IMR-90 (cell line): ENCODE data around the gene ATP4A. TPM values are rescaled to one million over a fixed set of nuclear protein-coding genes. Genes with fewer than 3 reads are reported as not detected.

ENCODE experiments used
- ATAC-seq: fragments of 200-7000 bp; cut with Tn5 transposase; 2 replicates; pipeline ENCODE4 v1.9.1; 2020; ENCODE audit warnings: low read depth, mild to moderate bottlenecking, moderate library complexity
- BruUV-seq: library from RNA; stranded (reverse); fragments of 400-500 nt; replicated peaks from 2 replicates; lab custom pipeline; 2021; lab: Mats Ljungman, UMichigan
- CTCF ChIA-PET: fragments of 300-600 bp; formaldehyde crosslinking; extraction: SDS; loops from one replicate; lab custom pipeline; 2021; ENCODE audit warnings: antibody characterized with exemption; lab: Yijun Ruan, JAX
- POLR2A ChIA-PET: fragments of 300-600 bp; sonication (Branson Sonifier 250); formaldehyde crosslinking; loops from one replicate; lab custom pipeline; 2022; ENCODE audit warnings: antibody characterized with exemption; ENCODE audit not compliant: unreplicated experiment; lab: Charles Lee
- DNase-seq: peaks from one replicate; pipeline ENCODE4 v3.0.0; 2013
- H2AFZ ChIP-seq: replicated peaks from 2 replicates; pipeline ENCODE3; 2013; ENCODE audit warnings: low read length, mild to moderate bottlenecking; ENCODE audit not compliant: poor library complexity
- H2AK5ac ChIP-seq: 2 replicates; pipeline ENCODE4 v1.6.1; 2013; ENCODE audit warnings: low read depth, low read length, inconsistent platforms
- H2AK9ac ChIP-seq: replicated peaks from 2 replicates; pipeline ENCODE3; 2013; ENCODE audit warnings: mild to moderate bottlenecking, low read depth, low read length, moderate library complexity; ENCODE audit not compliant: poor library complexity
- H2BK120ac ChIP-seq: 2 replicates; pipeline ENCODE4 v1.6.1; 2013; ENCODE audit warnings: low read depth, low read length, inconsistent platforms
- H2BK15ac ChIP-seq: 3 replicates; pipeline ENCODE4 v1.6.1; 2013; ENCODE audit warnings: low read depth, low read length, inconsistent platforms
- H2BK20ac ChIP-seq: 2 replicates; pipeline ENCODE4 v1.6.1; 2013; ENCODE audit warnings: low read depth, mild to moderate bottlenecking, inconsistent platforms, low read length, moderate library complexity
- H2BK5ac ChIP-seq: 2 replicates; pipeline ENCODE4 v1.6.1; 2013; ENCODE audit warnings: mild to moderate bottlenecking, low read depth, low read length, inconsistent platforms; ENCODE audit not compliant: poor library complexity, severe bottlenecking
- H3K14ac ChIP-seq: replicated peaks from 2 replicates; pipeline ENCODE4 v1.6.1; 2013; ENCODE audit warnings: low read depth, low read length, inconsistent platforms
- H3K18ac ChIP-seq: 2 replicates; pipeline ENCODE4 v1.6.1; 2013; ENCODE audit warnings: low read depth, low read length, control low read depth
- H3K23ac ChIP-seq: 2 replicates; pipeline ENCODE4 v1.6.1; 2013; ENCODE audit warnings: low read depth, low read length, inconsistent platforms
- H3K27ac ChIP-seq: 2 replicates; pipeline ENCODE4 v1.5.1; 2013; ENCODE audit warnings: mild to moderate bottlenecking, control low read depth, low read length; ENCODE audit not compliant: insufficient read depth
- H3K27me3 ChIP-seq: 2 replicates; pipeline ENCODE4 v1.6.1; 2013; ENCODE audit warnings: low read length; ENCODE audit not compliant: control insufficient read depth, insufficient read depth
- H3K36me3 ChIP-seq: 2 replicates; pipeline ENCODE4 v1.6.1; 2013; ENCODE audit warnings: low read length, mixed read lengths; ENCODE audit not compliant: control insufficient read depth, insufficient read depth
- H3K4ac ChIP-seq: 2 replicates; pipeline ENCODE4 v1.6.1; 2013; ENCODE audit warnings: low read depth, low read length, inconsistent platforms
- H3K4me1 ChIP-seq: 2 replicates; pipeline ENCODE4 v1.6.1; 2013; ENCODE audit warnings: low read length, mixed read lengths; ENCODE audit not compliant: control insufficient read depth, insufficient read depth
- H3K4me2 ChIP-seq: 2 replicates; pipeline ENCODE4 v1.6.1; 2013; ENCODE audit warnings: low read depth, mild to moderate bottlenecking, control low read depth, low read length, moderate library complexity
- H3K4me3 ChIP-seq: 2 replicates; pipeline ENCODE4 v1.5.1; 2013; ENCODE audit warnings: low read depth, mild to moderate bottlenecking, control low read depth, low read length, moderate library complexity; ENCODE audit not compliant: insufficient read depth
- H3K56ac ChIP-seq: 2 replicates; pipeline ENCODE4 v1.6.1; 2013; ENCODE audit warnings: low read length, inconsistent platforms; ENCODE audit not compliant: insufficient read depth; ENCODE audit errors: extremely low read depth
- H3K79me1 ChIP-seq, 2 experiments: 2 replicates each; pipeline ENCODE4 v1.6.1; 2013; ENCODE audit warnings: low read length in 2 of 2, inconsistent platforms in 1 of 2, low read depth in 1 of 2
- H3K9ac ChIP-seq: 2 replicates; pipeline ENCODE4 v1.6.1; 2013; ENCODE audit warnings: low read depth, low read length, control low read depth
- H3K9me1 ChIP-seq: 2 replicates; pipeline ENCODE4 v1.6.1; 2013; ENCODE audit warnings: low read length, inconsistent platforms; ENCODE audit not compliant: insufficient read depth
- H3K9me3 ChIP-seq: 2 replicates; pipeline ENCODE4 v1.6.1; 2013; ENCODE audit warnings: low read length; ENCODE audit not compliant: control insufficient read depth, insufficient read depth
- H4K20me1 ChIP-seq: 2 replicates; pipeline ENCODE4 v1.6.1; 2013; ENCODE audit warnings: low read length, inconsistent platforms; ENCODE audit not compliant: insufficient read depth
- H4K5ac ChIP-seq: 2 replicates; pipeline ENCODE4 v1.6.1; 2013; ENCODE audit warnings: mild to moderate bottlenecking, low read depth, low read length, control low read depth
- H4K8ac ChIP-seq, 2 experiments: 2 replicates each; pipeline ENCODE4 v1.6.1; 2013; ENCODE audit warnings: low read depth in 2 of 2, low read length in 2 of 2, control low read depth in 1 of 2, inconsistent platforms in 1 of 2
- H4K91ac ChIP-seq: 2 replicates; pipeline ENCODE4 v1.6.1; 2013; ENCODE audit warnings: low read depth, low read length, inconsistent platforms; ENCODE audit not compliant: insufficient read depth
- CTCF ChIP-seq: conservative IDR thresholded peaks from 2 replicates; pipeline ENCODE4 v1.5.1; 2012; ENCODE audit warnings: mild to moderate bottlenecking, low read depth, low read length, improper control_type of control experiment
- FOS ChIP-seq: fragments of 150-350 bp; IDR thresholded peaks from 2 replicates; pipeline ENCODE4 v1.6.1; 2016; ENCODE audit warnings: low read depth, low read length
- MAFK ChIP-seq: IDR thresholded peaks from 2 replicates; pipeline ENCODE4 v1.6.1; 2012; ENCODE audit warnings: low read depth, low read length, improper control_type of control experiment
- MAZ ChIP-seq: IDR thresholded peaks from 2 replicates; pipeline ENCODE4 v1.6.1; 2012; ENCODE audit warnings: low read depth, mild to moderate bottlenecking, low read length, improper control_type of control experiment, moderate library complexity, borderline replicate concordance
- MXI1 ChIP-seq: IDR thresholded peaks from 2 replicates; pipeline ENCODE4 v1.6.1; 2012; ENCODE audit warnings: low read depth, mild to moderate bottlenecking, low read length, moderate library complexity, borderline replicate concordance
- NFE2L2 ChIP-seq: fragments of 150-350 bp; IDR thresholded peaks from 2 replicates; pipeline ENCODE4 v1.6.1; 2016; ENCODE audit warnings: low read depth, mild to moderate bottlenecking, low read length
- RCOR1 ChIP-seq: IDR thresholded peaks from 2 replicates; pipeline ENCODE4 v1.6.1; 2012; ENCODE audit warnings: mild to moderate bottlenecking, low read length, improper control_type of control experiment; ENCODE audit not compliant: insufficient replicate concordance
- SMC3 ChIP-seq: fragments of 150-350 bp; IDR thresholded peaks from 2 replicates; pipeline ENCODE4 v1.6.1; 2016; ENCODE audit warnings: low read depth, mild to moderate bottlenecking, antibody characterized with exemption, low read length, moderate library complexity
- WGBS, 2 experiments: methylation state at CpG; one replicate each; pipeline versions ENCODE4 v1.1.5 to v1.1.7; 2013; ENCODE audit warnings: missing lambda C conversion rate in 2 of 2; ENCODE audit not compliant: insufficient read length in 1 of 2; ENCODE audit errors: extremely low coverage in 2 of 2; 5-methylcytosine and 5-hydroxymethylcytosine counted together
- dilution Hi-C: fragments of 300-500 bp; cut with HindIII; formaldehyde crosslinking; loops from one replicate; pipeline ENCODE4 v1.14.3; 2018; ENCODE audit warnings: low sequenced_read_pairs; ENCODE audit not compliant: unreplicated experiment
- in situ Hi-C: fragments of 300-500 bp; cut with MboI; formaldehyde crosslinking; loops from 3 replicates; pipeline ENCODE4 v1.14.3; 2019; ENCODE audit warnings: low sequenced_read_pairs, inconsistent platforms, mixed read lengths
- intact Hi-C: fragments of 100-400 bp; cut with micrococcal nuclease; formaldehyde crosslinking; loops from 2 replicates; pipeline ENCODE4 v1.10.0; 2022
- polyA plus RNA-seq, 3 experiments: library from polyadenylated mRNA; depleted of rRNA; stranded (reverse); fragments of >200 nt; gene quantifications; 2 replicates each; pipeline ENCODE4 v1.2.3, GENCODE V29; 2012; ENCODE audit warnings: low replicate concordance in 1 of 3
- total RNA-seq: library from RNA; depleted of rRNA; stranded (reverse); fragments of >200 nt; gene quantifications from 2 replicates; pipeline ENCODE4 v1.2.3, GENCODE V29; 2012
- TF ChIP-seq, protein P1 (sequence below): fragments of 150-350 bp; IDR thresholded peaks from 2 replicates; pipeline ENCODE4 v1.6.1; 2016; ENCODE audit warnings: low read depth, mild to moderate bottlenecking, low read length, moderate library complexity, borderline replicate concordance

ATP4A gene
- total and polyA plus RNA-seq, 2 of the 4 experiments (the other 2 are of a cell fraction): not detected

- no peak overlapping the region for H3K14ac ChIP-seq
- no peaks in the 10 kb centered on the region; the same call in 1 of the 2 replicates for H3K9me3 ChIP-seq
- no peak overlapping the region for H3K23ac ChIP-seq
- no peak overlapping the region for H2BK120ac ChIP-seq
- no peak overlapping the region for H4K91ac ChIP-seq
- H3K4me2 ChIP-seq: no peak overlapping the region
- no peak overlapping the region for H3K56ac ChIP-seq
- in situ Hi-C loops: loop anchor here (25.0 kb wide), 1 partner anchor 254 kb away; the partner anchor contains the start of genes CD22 and FFAR1
- no peak overlapping the region for H3K4ac ChIP-seq
- H2BK20ac ChIP-seq: no peak overlapping the region
- no peak overlapping the region for H2BK15ac ChIP-seq
- no peak for TF ChIP-seq FOS
- TF ChIP-seq, protein P1, sequence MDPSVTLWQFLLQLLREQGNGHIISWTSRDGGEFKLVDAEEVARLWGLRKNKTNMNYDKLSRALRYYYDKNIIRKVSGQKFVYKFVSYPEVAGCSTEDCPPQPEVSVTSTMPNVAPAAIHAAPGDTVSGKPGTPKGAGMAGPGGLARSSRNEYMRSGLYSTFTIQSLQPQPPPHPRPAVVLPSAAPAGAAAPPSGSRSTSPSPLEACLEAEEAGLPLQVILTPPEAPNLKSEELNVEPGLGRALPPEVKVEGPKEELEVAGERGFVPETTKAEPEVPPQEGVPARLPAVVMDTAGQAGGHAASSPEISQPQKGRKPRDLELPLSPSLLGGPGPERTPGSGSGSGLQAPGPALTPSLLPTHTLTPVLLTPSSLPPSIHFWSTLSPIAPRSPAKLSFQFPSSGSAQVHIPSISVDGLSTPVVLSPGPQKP: no peak
- no peak for TF ChIP-seq CTCF
- TF ChIP-seq MXI1: no peak
- no peak for TF ChIP-seq MAFK
- no peak for TF ChIP-seq NFE2L2
- TF ChIP-seq MAZ: no peak
- TF ChIP-seq RCOR1: no peak
- no peak for TF ChIP-seq SMC3
- POLR2A ChIA-PET: no interaction called here
- H3K4me1 ChIP-seq: no peaks in the 10 kb centered on the region
- no peak overlapping the region for H4K8ac ChIP-seq
- no peaks in the 10 kb centered on the region for H3K79me1 ChIP-seq
- H3K27ac ChIP-seq: no peak overlapping the region
- no peak overlapping the region for H3K4me3 ChIP-seq
- H2BK5ac ChIP-seq: no peak overlapping the region
- DNase-seq (no peak), ATAC-seq (no peak)
- no peak overlapping the region for H2AK5ac ChIP-seq
- H4K5ac ChIP-seq: no peak overlapping the region
- WGBS, 2 experiments: no CpG with 5 or more reads among the region's 3 CpGs
- intact Hi-C loops: no loop called here
- no peaks in the 10 kb centered on the region for H3K9me1 ChIP-seq
- dilution Hi-C loops: no loop called here
- H4K20me1 ChIP-seq: no peaks in the 10 kb centered on the region
- CTCF ChIA-PET: no interaction called here
- peaks cover 4% of the 10 kb centered on the region; the same call in 1 of the 2 replicates for H3K27me3 ChIP-seq
- no peak overlapping the region for H2AFZ ChIP-seq
- no peak overlapping the region for H3K18ac ChIP-seq
- BruUV-seq: no TSS peak
- H3K9ac ChIP-seq: no peak overlapping the region
- no peak overlapping the region for H2AK9ac ChIP-seq
- no peaks in the 10 kb centered on the region for H3K36me3 ChIP-seq
These were observed 27.4 kb upstream of the ATP4A start for GRCh38 chr19:35590875-35591274.
